ENCODE results near the gene ALDOC.

DNA sequence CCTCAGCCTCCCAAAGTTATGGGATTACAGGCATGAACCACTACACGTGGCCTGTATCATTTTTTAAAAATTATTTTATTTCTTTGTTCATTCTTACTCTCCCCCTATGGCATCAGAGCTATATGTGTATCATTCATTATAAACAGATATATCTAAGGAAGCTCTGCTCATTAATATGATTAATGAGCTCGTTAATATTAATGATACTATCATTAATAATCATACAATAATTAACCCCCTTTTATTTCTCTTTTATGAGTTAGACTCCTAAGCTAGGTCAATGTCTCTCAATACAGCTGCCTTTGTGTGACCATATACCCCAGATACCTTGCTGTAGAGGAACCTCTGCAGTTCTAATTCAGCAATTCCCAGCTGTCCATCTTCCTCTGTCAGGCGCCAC, 41.8 kb upstream of the ALDOC start:
- no peak for TF ChIP-seq POLR2A (IDR thresholded peaks at IDR 0.05; ENCODE audit: low read depth, low read length)
- TF ChIP-seq POLR2AphosphoS5 (IDR thresholded peaks at IDR 0.05; ENCODE audit: low read depth, low read length): no peak
- no peak for TF ChIP-seq TAF1 (IDR thresholded peaks at IDR 0.05; ENCODE audit: low read depth, low read length)
- TF ChIP-seq SPI1 (IDR thresholded peaks at IDR 0.05; ENCODE audit: low read depth, low read length): no peak
- TF ChIP-seq PAX5 (IDR thresholded peaks at IDR 0.05; ENCODE audit: insufficient read depth, low read length, severe bottlenecking): no peak
- no peak for TF ChIP-seq POU2F2 (IDR thresholded peaks at IDR 0.05; ENCODE audit: low read depth, low read length)
